OCI-LY7 (cell line): ENCODE data around the gene KLF3.

Source experiments
- CTCF ChIP-seq: fragments of 200-600 bp; sonication (generic); conservative IDR thresholded peaks from 2 replicates; pipeline ENCODE4 v1.5.1; 2014; ENCODE audit warnings: mild to moderate bottlenecking, antibody characterized with exemption, low read length, moderate library complexity, mixed read lengths
- EZH2phosphoT487 ChIP-seq: fragments of 200-600 bp; sonication (generic); IDR thresholded peaks from 2 replicates; pipeline ENCODE4 v1.6.1; 2018; ENCODE audit warnings: low read depth, borderline replicate concordance, mild to moderate bottlenecking, mixed run types, antibody characterized with exemption, low read length, moderate library complexity, mixed read lengths

GRCh38 chr4:38730830-38731646 is 67.0 kb downstream of the KLF3 start:
- peak; percentile 99 for TF ChIP-seq CTCF
- no peak for TF ChIP-seq EZH2phosphoT487
